Measurements from ENCODE around the gene ZYG11A. TPM values are rescaled to one million over a fixed set of nuclear protein-coding genes. Genes with fewer than 3 reads are reported as not detected.

The ZYG11A gene
- total and polyA plus RNA-seq, 2 of the 8 experiments (the other 6 are each of a cell fraction or from before 2014, with no cell fraction given) = 0.89 to 2.6 TPM

DNA sequence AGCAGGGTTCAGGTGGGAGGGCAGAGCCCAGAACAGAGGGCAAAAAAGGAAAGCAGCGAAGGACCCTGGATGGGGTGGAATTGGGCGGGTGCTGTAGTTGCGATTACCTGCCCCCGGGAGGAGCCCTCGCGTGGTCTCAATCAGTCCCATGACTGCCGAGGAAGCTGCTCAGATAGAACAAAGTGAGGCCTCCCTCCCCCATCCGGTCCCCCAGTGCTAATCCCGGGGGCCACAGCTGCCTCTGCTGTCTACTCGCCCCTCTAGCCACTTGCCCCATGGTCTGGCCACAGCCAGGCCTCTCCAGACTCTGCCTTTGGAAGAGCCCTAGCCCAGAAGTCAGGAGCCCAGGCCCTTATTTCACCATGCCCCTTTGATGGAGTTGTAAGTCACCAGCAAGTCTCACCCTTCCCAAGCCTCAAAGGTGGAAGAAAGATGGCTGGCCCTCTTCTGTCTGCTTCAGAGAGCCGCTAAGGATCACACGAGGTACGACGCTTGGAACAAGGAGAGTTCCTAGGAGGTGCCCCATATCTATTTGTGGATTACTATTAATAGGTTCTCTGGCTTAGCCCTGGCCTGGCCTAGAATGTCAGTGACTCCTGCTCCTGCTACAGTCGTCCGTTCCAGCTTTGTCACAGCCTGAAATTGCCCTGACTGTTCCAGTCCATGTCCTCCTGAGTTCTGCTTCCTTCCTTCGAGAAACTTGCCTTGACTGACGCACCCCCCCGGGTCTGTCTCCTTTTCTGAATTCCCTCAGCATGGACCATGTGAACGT is 62.6 kb downstream of the ZYG11A start:
- H3K9me3 ChIP-seq (ENCODE audit: insufficient read depth in 2 of 2, low read depth in 1 of 2, low read length in 1 of 2) = no peaks in the 10 kb centered on the region
- CTCF ChIA-PET (ENCODE audit: partially characterized antibody) = interaction anchor here (0.5 to 3.6 kb wide), 30 partner anchors 11 to 411 kb away, joined by 3 to 39 read pairs (median 4); partner anchors contain the start of genes ECHDC2 and ZYG11A
- no peaks in the 10 kb centered on the region for H3K27me3 ChIP-seq (replicated peaks in 1 of 4; ENCODE audit: control insufficient read depth in 3 of 4, extremely low read depth in 1 of 4, insufficient read depth in 3 of 4, low read length in 3 of 4)
- H2BK20ac ChIP-seq (ENCODE audit: low read length) = 0 out of 2 replicates have a peak overlapping the region, but pooled peaks have one; percentile 66
- WGBS, 2 experiments (ENCODE audit: extremely low coverage in 1 of 2, insufficient coverage in 1 of 2, insufficient read length in 1 of 2, insufficient replicate concordance in 2 of 2, low coverage in 1 of 2, low lambda C conversion rate in 2 of 2, missing lambda C conversion rate in 1 of 2) = 66% methylated on average over 20 of the region's 20 CpGs; no CpG with 5 or more reads in 1 of the 2 experiments
- no peak overlapping the region for H2BK5ac ChIP-seq (ENCODE audit: low read depth, low read length)
- H2AK5ac ChIP-seq (ENCODE audit: low read depth, low read length) = peak overlapping the region; percentile 29; the same call in 1 of the 2 replicates
- no peaks in the 10 kb centered on the region for H3K79me1 ChIP-seq (ENCODE audit: low read depth, low read length)
- no peaks in the 10 kb centered on the region; a peak in 1 of 8 replicates for H3K36me3 ChIP-seq (ENCODE audit: control insufficient read depth in 2 of 4, insufficient read depth in 4 of 4, low read length in 3 of 4)
- H4K20me1 ChIP-seq (replicated peaks in 1 of 2; ENCODE audit: control insufficient read depth in 1 of 2, insufficient read depth in 2 of 2, low read length in 2 of 2) = no peaks in the 10 kb centered on the region
- H3K18ac ChIP-seq (ENCODE audit: extremely low read depth, low read length) = peak overlapping the region; percentile 28
- H3K4me3 ChIP-seq (ENCODE audit: extremely low read depth in 1 of 4, insufficient read depth in 2 of 4, low read depth in 3 of 4, low read length in 4 of 4) = no peak overlapping the region
- H3K14ac ChIP-seq (ENCODE audit: insufficient read length) = no peak overlapping the region
- H3K4me2 ChIP-seq (ENCODE audit: insufficient read depth in 1 of 2, low read depth in 2 of 2, low read length in 2 of 2) = no peak overlapping the region
- POLR2A ChIA-PET (ENCODE audit: partially characterized antibody) = interaction anchor here (0.6 to 2.1 kb wide), 5 partner anchors 10 to 180 kb away, joined by 3 to 5 read pairs (median 3); partner anchors contain the start of gene ZYG11A
- FAIRE-seq = peak; percentile 84
- H3K4ac ChIP-seq (replicated peaks; ENCODE audit: insufficient read length, low read depth, low read length) = no peak overlapping the region
- TF ChIP-seq KDM1A (IDR thresholded peaks at IDR 0.05; ENCODE audit: borderline replicate concordance, low read length) (0 out of 2 replicates have a peak, but pooled peaks have one; percentile 25), RAD21 (IDR thresholded peaks at IDR 0.05 in 1 of 2, conservative IDR thresholded peaks at IDR 0.05 in 1 of 2; ENCODE audit: low read depth in 2 of 2, low read length in 2 of 2) (peak; percentile 67 to 70), EP300 (IDR thresholded peaks at IDR 0.05; ENCODE audit: borderline replicate concordance in 1 of 2, low read depth in 2 of 2, low read length in 2 of 2) (no peak)
- TF ChIP-seq, protein P1, sequence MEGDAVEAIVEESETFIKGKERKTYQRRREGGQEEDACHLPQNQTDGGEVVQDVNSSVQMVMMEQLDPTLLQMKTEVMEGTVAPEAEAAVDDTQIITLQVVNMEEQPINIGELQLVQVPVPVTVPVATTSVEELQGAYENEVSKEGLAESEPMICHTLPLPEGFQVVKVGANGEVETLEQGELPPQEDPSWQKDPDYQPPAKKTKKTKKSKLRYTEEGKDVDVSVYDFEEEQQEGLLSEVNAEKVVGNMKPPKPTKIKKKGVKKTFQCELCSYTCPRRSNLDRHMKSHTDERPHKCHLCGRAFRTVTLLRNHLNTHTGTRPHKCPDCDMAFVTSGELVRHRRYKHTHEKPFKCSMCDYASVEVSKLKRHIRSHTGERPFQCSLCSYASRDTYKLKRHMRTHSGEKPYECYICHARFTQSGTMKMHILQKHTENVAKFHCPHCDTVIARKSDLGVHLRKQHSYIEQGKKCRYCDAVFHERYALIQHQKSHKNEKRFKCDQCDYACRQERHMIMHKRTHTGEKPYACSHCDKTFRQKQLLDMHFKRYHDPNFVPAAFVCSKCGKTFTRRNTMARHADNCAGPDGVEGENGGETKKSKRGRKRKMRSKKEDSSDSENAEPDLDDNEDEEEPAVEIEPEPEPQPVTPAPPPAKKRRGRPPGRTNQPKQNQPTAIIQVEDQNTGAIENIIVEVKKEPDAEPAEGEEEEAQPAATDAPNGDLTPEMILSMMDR (IDR thresholded peaks at IDR 0.05; ENCODE audit: control extremely low read depth in 1 of 3, insufficient read depth in 1 of 3, low read depth in 1 of 3, low read length in 3 of 3) = peak; percentile 68 to 77 (median 72)
- TF ChIP-seq, protein P2, sequence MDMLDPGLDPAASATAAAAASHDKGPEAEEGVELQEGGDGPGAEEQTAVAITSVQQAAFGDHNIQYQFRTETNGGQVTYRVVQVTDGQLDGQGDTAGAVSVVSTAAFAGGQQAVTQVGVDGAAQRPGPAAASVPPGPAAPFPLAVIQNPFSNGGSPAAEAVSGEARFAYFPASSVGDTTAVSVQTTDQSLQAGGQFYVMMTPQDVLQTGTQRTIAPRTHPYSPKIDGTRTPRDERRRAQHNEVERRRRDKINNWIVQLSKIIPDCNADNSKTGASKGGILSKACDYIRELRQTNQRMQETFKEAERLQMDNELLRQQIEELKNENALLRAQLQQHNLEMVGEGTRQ (IDR thresholded peaks at IDR 0.05; ENCODE audit: low read length) = 0 out of 2 replicates have a peak, but pooled peaks have one; percentile 15
- peak overlapping the region; percentile 38 for H4K91ac ChIP-seq (replicated peaks; ENCODE audit: insufficient read length, low read length)
- no peak overlapping the region for H2BK120ac ChIP-seq (replicated peaks; ENCODE audit: low read depth, low read length)
- no peak overlapping the region for H3K9ac ChIP-seq (replicated peaks in 1 of 4; ENCODE audit: extremely low read depth in 1 of 4, low read depth in 3 of 4, low read length in 3 of 4)
- H3K56ac ChIP-seq (replicated peaks; ENCODE audit: insufficient read length, low read depth, low read length) = no peak overlapping the region
- peak overlapping the region; percentile 91; the same call in 1 of the 2 replicates for H2AFZ ChIP-seq (ENCODE audit: low read length)
- no peak overlapping the region for H3K27ac ChIP-seq (ENCODE audit: low read depth, low read length)
- H2BK12ac ChIP-seq (ENCODE audit: low read depth, low read length) = 0 out of 2 replicates have a peak overlapping the region, but pooled peaks have one; percentile 4
- no peak overlapping the region for H3K23ac ChIP-seq (ENCODE audit: insufficient read length)
- H3K79me2 ChIP-seq (ENCODE audit: control insufficient read depth in 1 of 2, insufficient read depth in 2 of 2, low read length in 2 of 2) = no peaks in the 10 kb centered on the region
- H3K23me2 ChIP-seq (ENCODE audit: low read depth, low read length) = no peaks in the 10 kb centered on the region
- no peak overlapping the region for H4K5ac ChIP-seq (ENCODE audit: insufficient read length, low read depth, low read length)
- H4K8ac ChIP-seq (ENCODE audit: extremely low read depth, insufficient read depth, low read length) = 0 out of 2 replicates have a peak overlapping the region, but pooled peaks have one; percentile 37
- H2BK15ac ChIP-seq (ENCODE audit: low read length) = peak overlapping the region; percentile 4
- DNase-seq (ENCODE audit: low read depth in 1 of 2, low spot score in 2 of 2) = peak; percentile 38 to 81
- H3K4me1 ChIP-seq (replicated peaks in 1 of 4; ENCODE audit: control insufficient read depth in 3 of 4, insufficient read depth in 4 of 4, low read length in 3 of 4) = peaks cover 0 to 10% (median 3%) of the 10 kb centered on the region in 4 experiments; a peak in 5 of 7 replicates
